ENCODE results near the gene MFAP1. TPM values are rescaled to one million over a fixed set of nuclear protein-coding genes. Genes with fewer than 3 reads are reported as not detected.
A peak's percentile ranks its signal among the peaks of the same experiment; 100 is the strongest.
"Not testable (repeated sequence)": the region's sequence is repeated elsewhere in the genome, so short reads cannot be mapped to it uniquely, and the experiment has no call there.

MFAP1 gene
- total RNA-seq, 2 donors from 2014 or later = 34.1 to 34.5 TPM

GRCh38 chr15:43831519-43832052, 7.1 kb upstream of the MFAP1 start:
- not testable (repeated sequence) for DNase-seq; ATAC-seq (replicated peaks in 1 of 2); H3K9me3 Mint-ChIP-seq; H3K27me3 Mint-ChIP-seq (ENCODE audit: low read depth)
- peak overlapping the region; percentile 56 for H3K27ac Mint-ChIP-seq
- H3K4me3 Mint-ChIP-seq = peak overlapping the region; percentile 18 to 73
- peaks cover 52% of the 10 kb centered on the region for H3K4me1 Mint-ChIP-seq (ENCODE audit: low read depth)
- peaks cover 20 to 52% of the 10 kb centered on the region in 2 donors for H3K36me3 Mint-ChIP-seq (ENCODE audit: insufficient read depth in 2 of 2)

- H3K27me3 Mint-ChIP-seq (ENCODE audit: low read depth); DNase-seq; ATAC-seq (replicated peaks in 1 of 2); H3K27ac Mint-ChIP-seq; H3K9me3 Mint-ChIP-seq: not testable (repeated sequence)
- Mint-ChIP-seq H3K4me1 (ENCODE audit: low read depth) (peaks cover 60% of the 10 kb centered on the region), H3K4me3 (peak overlapping the region; percentile 37 to 98), H3K36me3 (ENCODE audit: insufficient read depth in 2 of 2) (peaks cover 20 to 46% of the 10 kb centered on the region in 2 donors)
Observed at GRCh38 chr15:43830691-43831275, 6.3 kb upstream of the MFAP1 start.

GRCh38 chr15:43829951-43830540, 5.6 kb upstream of the MFAP1 start:
- Mint-ChIP-seq H3K4me3 (peak overlapping the region; percentile 95 to 98), H3K4me1 (ENCODE audit: low read depth) (peaks cover 67% of the 10 kb centered on the region), H3K27ac (peak overlapping the region; percentile 94), H3K36me3 (ENCODE audit: insufficient read depth in 2 of 2) (peaks cover 17 to 42% of the 10 kb centered on the region in 2 donors)
- H3K27me3 Mint-ChIP-seq (ENCODE audit: low read depth); H3K9me3 Mint-ChIP-seq; ATAC-seq (replicated peaks in 1 of 2); DNase-seq: not testable (repeated sequence)

- peak; percentile 31 for DNase-seq
- Mint-ChIP-seq H3K27me3 (ENCODE audit: low read depth) (no peaks in the 10 kb centered on the region), H3K4me3 (peak overlapping the region; percentile 95 to 98), H3K27ac (peak overlapping the region; percentile 97), H3K4me1 (ENCODE audit: low read depth) (peaks cover 79% of the 10 kb centered on the region), H3K9me3 (no peaks in the 10 kb centered on the region), H3K36me3 (ENCODE audit: insufficient read depth in 2 of 2) (peaks cover 24 to 39% of the 10 kb centered on the region in 2 donors)
- peak; percentile 35 to 38 for ATAC-seq (replicated peaks in 1 of 2)
Observed at GRCh38 chr15:43828061-43828657, 3.7 kb upstream of the MFAP1 start.

- peak within 1 kb of the TSS; percentile 95 to 98 for H3K4me3 Mint-ChIP-seq
- peak; percentile 89 to 90 for DNase-seq
- H3K36me3 Mint-ChIP-seq (ENCODE audit: insufficient read depth in 2 of 2) = peaks cover 22 to 35% of the 10 kb centered on the region in 2 donors
- H3K4me1 Mint-ChIP-seq (ENCODE audit: low read depth) = peaks cover 83% of the 10 kb centered on the region
- no peaks in the 10 kb centered on the region for H3K27me3 Mint-ChIP-seq (ENCODE audit: low read depth)
- H3K9me3 Mint-ChIP-seq = no peaks in the 10 kb centered on the region
- peak within 1 kb of the TSS; percentile 97 for H3K27ac Mint-ChIP-seq
- peak; percentile 75 to 77 for ATAC-seq (replicated peaks in 1 of 2)
Observed at GRCh38 chr15:43826508-43827341, 2.2 kb upstream of the MFAP1 start, which contains the start of gene WDR76. Gene WDR76 (plus strand): TSS chr15:43827002. CDS start chr15:43827033, 31 bp downstream.

- H3K36me3 Mint-ChIP-seq (ENCODE audit: insufficient read depth in 2 of 2) = peaks cover 22 to 37% of the 10 kb centered on the region in 2 donors
- H3K27me3 Mint-ChIP-seq (ENCODE audit: low read depth) = no peaks in the 10 kb centered on the region
- H3K27ac Mint-ChIP-seq = peak overlapping the region; percentile 97
- H3K4me3 Mint-ChIP-seq = peak overlapping the region; percentile 95 to 98
- ATAC-seq (replicated peaks in 1 of 2) (no peak), DNase-seq (no peak)
- H3K4me1 Mint-ChIP-seq (ENCODE audit: low read depth) = peaks cover 85% of the 10 kb centered on the region
- H3K9me3 Mint-ChIP-seq = no peaks in the 10 kb centered on the region
Observed at GRCh38 chr15:43826029-43826507, 1.6 kb upstream of the MFAP1 start.

- peaks cover 83% of the 10 kb centered on the region for H3K4me1 Mint-ChIP-seq (ENCODE audit: low read depth)
- H3K36me3 Mint-ChIP-seq (ENCODE audit: insufficient read depth in 2 of 2) = peaks cover 22 to 35% of the 10 kb centered on the region in 2 donors
- not testable (repeated sequence) for ATAC-seq (replicated peaks in 1 of 2); DNase-seq; H3K27me3 Mint-ChIP-seq (ENCODE audit: low read depth); H3K9me3 Mint-ChIP-seq
- H3K27ac Mint-ChIP-seq = peak overlapping the region; percentile 83
- H3K4me3 Mint-ChIP-seq = peak overlapping the region; percentile 95 to 98
Observed at GRCh38 chr15:43825305-43825704, 815 bp upstream of the MFAP1 start.

- no peaks in the 10 kb centered on the region for H3K9me3 Mint-ChIP-seq
Observed at GRCh38 chr15:43821505-43821904, 3.0 kb downstream of the MFAP1 start.

GRCh38 chr15:43815064-43815463, 9.4 kb downstream of the MFAP1 start:
- not testable (repeated sequence) for H3K4me3 Mint-ChIP-seq; ATAC-seq (replicated peaks in 1 of 2); H3K9me3 Mint-ChIP-seq; H3K27me3 Mint-ChIP-seq (ENCODE audit: low read depth); DNase-seq
- Mint-ChIP-seq H3K4me1 (ENCODE audit: low read depth) (peaks cover 14% of the 10 kb centered on the region), H3K36me3 (ENCODE audit: insufficient read depth in 2 of 2) (peaks cover 15 to 29% of the 10 kb centered on the region in 2 donors), H3K27ac (peak overlapping the region; percentile 20)

More at GRCh38 chr15:43821505-43821904, 3.0 kb downstream of the MFAP1 start:
- DNase-seq (no peak), ATAC-seq (replicated peaks in 1 of 2) (no peak)
- Mint-ChIP-seq H3K27me3 (ENCODE audit: low read depth) (no peaks in the 10 kb centered on the region), H3K27ac (peak overlapping the region; percentile 91), H3K36me3 (ENCODE audit: insufficient read depth in 2 of 2) (peaks cover 8 to 22% of the 10 kb centered on the region in 2 donors), H3K4me3 (peak overlapping the region; percentile 48 to 77), H3K4me1 (ENCODE audit: low read depth) (peaks cover 66% of the 10 kb centered on the region)

- no peak overlapping the region for H3K4me3 Mint-ChIP-seq
- peaks cover 4% of the 10 kb centered on the region for H3K4me1 Mint-ChIP-seq (ENCODE audit: low read depth)
- ATAC-seq (replicated peaks in 1 of 2) (no peak), DNase-seq (no peak)
- H3K27me3 Mint-ChIP-seq (ENCODE audit: low read depth) = no peaks in the 10 kb centered on the region
- no peaks in the 10 kb centered on the region for H3K9me3 Mint-ChIP-seq
- H3K36me3 Mint-ChIP-seq (ENCODE audit: insufficient read depth in 2 of 2) = peaks cover 22 to 33% of the 10 kb centered on the region in 2 donors
- peak overlapping the region; percentile 91 for H3K27ac Mint-ChIP-seq
Observed at GRCh38 chr15:43808960-43809678, 15.4 kb downstream of the MFAP1 start.

- H3K4me3 Mint-ChIP-seq = no peak overlapping the region
- DNase-seq (no peak), ATAC-seq (replicated peaks in 1 of 2) (no peak)
- H3K36me3 Mint-ChIP-seq (ENCODE audit: insufficient read depth in 2 of 2) = peaks cover 22 to 37% of the 10 kb centered on the region in 2 donors
- peaks cover 4% of the 10 kb centered on the region for H3K4me1 Mint-ChIP-seq (ENCODE audit: low read depth)
- no peak overlapping the region for H3K27ac Mint-ChIP-seq
- H3K9me3 Mint-ChIP-seq = no peaks in the 10 kb centered on the region
- H3K27me3 Mint-ChIP-seq (ENCODE audit: low read depth) = no peaks in the 10 kb centered on the region
Observed at GRCh38 chr15:43808435-43808950, 16.0 kb downstream of the MFAP1 start.

- H3K27me3 Mint-ChIP-seq (ENCODE audit: low read depth); ATAC-seq (replicated peaks in 1 of 2); H3K27ac Mint-ChIP-seq; H3K9me3 Mint-ChIP-seq; DNase-seq; H3K4me3 Mint-ChIP-seq: not testable (repeated sequence)
- Mint-ChIP-seq H3K36me3 (ENCODE audit: insufficient read depth in 2 of 2) (peaks cover 16 to 42% of the 10 kb centered on the region in 2 donors), H3K4me1 (ENCODE audit: low read depth) (peaks cover 34% of the 10 kb centered on the region)
Observed at GRCh38 chr15:43802676-43803075, 21.8 kb downstream of the MFAP1 start.
